ACHN (cell line): ENCODE data around the gene SPSB2.
"Not testable (repeated sequence)": the region's sequence is repeated elsewhere in the genome, so short reads cannot be mapped to it uniquely, and the experiment has no call there.

Experiments used
- DNase-seq: peaks from one replicate; pipeline ENCODE4 v3.0.0-alpha.2; 2015
- in situ Hi-C: cut with HindIII; loops from 2 replicates; pipeline ENCODE4 v1.10.0; 2017; ENCODE audit warnings: low sequenced_read_pairs, low pct_ligation_motif_present, low pct_unique_long_range_greater_than_20kb

SPSB2 gene

GRCh38 chr12:6873094-6874014 is at the start of gene SPSB2:
Gene SPSB2 (minus strand): TSS chr12:6873303. CDS start chr12:6872901, 402 bp downstream.
- DNase-seq, result peak; percentile 100
- in situ Hi-C loops, result no loop called here

GRCh38 chr12:6921996-6922946 is 49.2 kb upstream of the SPSB2 start:
- in situ Hi-C loops, result no loop called here
- no peak for DNase-seq

- no peak for DNase-seq
- in situ Hi-C loops, result no loop called here
Measured at GRCh38 chr12:6921539-6921938, 48.4 kb upstream of the SPSB2 start.

- no peak for DNase-seq
- in situ Hi-C loops, result no loop called here
Measured at GRCh38 chr12:6919588-6919987, 46.5 kb upstream of the SPSB2 start.

GRCh38 chr12:6917491-6918231 is 44.6 kb upstream of the SPSB2 start:
- in situ Hi-C loops, result no loop called here
- DNase-seq, result peak; percentile 25

- no peak for DNase-seq
- in situ Hi-C loops, result no loop called here
Measured at GRCh38 chr12:6916426-6917200, 43.5 kb upstream of the SPSB2 start.

GRCh38 chr12:6915789-6916285 is 42.7 kb upstream of the SPSB2 start:
- in situ Hi-C loops, result no loop called here
- no peak for DNase-seq

GRCh38 chr12:6914947-6915788 is 42.1 kb upstream of the SPSB2 start:
- in situ Hi-C loops, result no loop called here
- DNase-seq, result peak; percentile 48

GRCh38 chr12:6914246-6914946 is 41.3 kb upstream of the SPSB2 start, which contains the start of gene ENO2:
Gene ENO2 (plus strand): TSS chr12:6914580. CDS start chr12:6915833, 1,253 bp downstream.
- in situ Hi-C loops, result no loop called here
- DNase-seq, result peak; percentile 79

GRCh38 chr12:6912164-6912935 is 39.2 kb upstream of the SPSB2 start:
- no peak for DNase-seq
- in situ Hi-C loops, result no loop called here

GRCh38 chr12:6909421-6910145 is 36.5 kb upstream of the SPSB2 start:
- in situ Hi-C loops, result no loop called here
- no peak for DNase-seq

- DNase-seq, in situ Hi-C loops: not testable (repeated sequence)
Measured at GRCh38 chr12:6908141-6908540, 35.0 kb upstream of the SPSB2 start.

- no peak for DNase-seq
- in situ Hi-C loops, result no loop called here
Measured at GRCh38 chr12:6905414-6906040, 32.4 kb upstream of the SPSB2 start.
